RPMI7951 (cell line): ENCODE results near the gene STXBP5. TPM values are rescaled to one million over a fixed set of nuclear protein-coding genes. Genes with fewer than 3 reads are reported as not detected.
"Not testable (repeated sequence)": the region's sequence is repeated elsewhere in the genome, so short reads cannot be mapped to it uniquely, and the experiment has no call there.

Experiments used
- DNase-seq: peaks from one replicate; pipeline ENCODE4 v3.0.0-alpha.2; 2012; ENCODE audit warnings: low read depth
- total RNA-seq: library from RNA; depleted of rRNA; stranded (reverse); fragments of >200 nt; shearing (Covaris generic); gene quantifications from 2 replicates; pipeline ENCODE4 v1.2.3, GENCODE V29; 2014

The STXBP5 gene
- total RNA-seq, 1 experiment from 2014 or later: 27.6 TPM

- DNase-seq: no peak
These were observed 41.5 kb downstream of the STXBP5 start for GRCh38 chr6:147245693-147246092.

GRCh38 chr6:147246853-147247635 is 42.8 kb downstream of the STXBP5 start:
- DNase-seq: no peak

- DNase-seq: no peak
These were observed 44.6 kb downstream of the STXBP5 start for GRCh38 chr6:147248859-147249258.

- DNase-seq: no peak
These were observed 46.9 kb downstream of the STXBP5 start for GRCh38 chr6:147251072-147251471.

GRCh38 chr6:147254929-147255473 is 50.8 kb downstream of the STXBP5 start:
- not testable (repeated sequence) for DNase-seq

GRCh38 chr6:147255948-147256674 is 51.9 kb downstream of the STXBP5 start:
- no peak for DNase-seq

DNA sequence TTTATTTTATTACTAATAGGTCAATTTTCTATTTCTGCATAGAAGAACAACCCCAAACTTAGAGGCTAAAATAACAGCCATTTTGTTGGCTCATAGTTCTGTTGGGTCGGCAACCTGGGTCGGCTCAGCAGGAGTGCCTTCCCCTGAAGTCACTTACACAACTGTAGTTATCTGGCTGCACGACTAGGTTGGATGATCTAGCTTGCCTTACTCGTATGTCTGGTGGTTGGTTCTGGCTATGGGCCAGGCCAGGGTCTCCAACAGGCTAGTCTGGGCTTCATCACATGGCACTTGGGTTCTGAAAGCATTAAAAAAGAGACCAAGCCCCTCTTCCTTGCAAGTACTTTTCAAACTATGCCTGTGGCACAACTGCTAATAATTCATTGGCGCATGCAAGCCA is 53.5 kb downstream of the STXBP5 start:
- no peak for DNase-seq

- DNase-seq: no peak
These were observed 55.9 kb downstream of the STXBP5 start for GRCh38 chr6:147260091-147260490.

GRCh38 chr6:147262946-147263345 is 58.7 kb downstream of the STXBP5 start:
- DNase-seq: no peak

DNA sequence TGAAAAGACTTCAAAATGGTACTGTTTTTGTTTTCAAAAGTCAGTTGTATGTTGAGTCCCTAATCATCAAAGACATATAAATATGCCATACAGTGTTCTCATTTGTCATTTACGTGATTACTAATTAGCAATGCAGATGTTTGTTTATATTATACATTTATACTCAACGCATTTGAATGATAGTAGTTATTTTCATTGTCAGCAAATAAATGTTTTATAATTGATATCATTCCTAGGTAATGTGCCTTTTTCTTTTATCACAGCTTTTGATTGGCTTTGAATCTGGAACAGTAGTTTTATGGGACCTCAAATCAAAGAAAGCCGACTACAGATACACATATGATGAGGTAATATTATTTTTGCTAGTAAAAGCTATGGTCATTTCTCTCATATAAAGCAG is 62.6 kb downstream of the STXBP5 start:
- DNase-seq: no peak

- DNase-seq: no peak
These were observed 63.4 kb downstream of the STXBP5 start for GRCh38 chr6:147267658-147268057.

GRCh38 chr6:147268254-147268653 is 64.0 kb downstream of the STXBP5 start:
- DNase-seq: no peak

DNA sequence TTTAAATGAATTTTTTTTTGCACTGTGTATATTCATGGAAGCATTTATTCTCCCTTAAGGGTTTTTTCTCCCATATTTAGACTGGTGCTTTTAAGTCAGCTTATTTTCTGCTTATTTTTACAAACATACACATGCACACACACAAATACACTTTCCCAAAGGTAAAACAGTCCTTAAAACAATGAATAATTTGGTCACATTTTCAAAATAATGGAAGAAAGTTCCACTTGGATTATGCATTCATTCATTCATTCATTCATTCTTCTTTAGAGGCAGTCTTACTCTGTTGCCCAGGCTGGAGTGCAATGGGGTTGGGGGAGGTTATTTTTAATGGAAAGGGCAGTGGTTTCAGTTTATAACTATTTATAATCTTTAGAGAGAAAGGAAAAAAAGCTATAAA is 69.8 kb downstream of the STXBP5 start:
- DNase-seq: no peak

DNA sequence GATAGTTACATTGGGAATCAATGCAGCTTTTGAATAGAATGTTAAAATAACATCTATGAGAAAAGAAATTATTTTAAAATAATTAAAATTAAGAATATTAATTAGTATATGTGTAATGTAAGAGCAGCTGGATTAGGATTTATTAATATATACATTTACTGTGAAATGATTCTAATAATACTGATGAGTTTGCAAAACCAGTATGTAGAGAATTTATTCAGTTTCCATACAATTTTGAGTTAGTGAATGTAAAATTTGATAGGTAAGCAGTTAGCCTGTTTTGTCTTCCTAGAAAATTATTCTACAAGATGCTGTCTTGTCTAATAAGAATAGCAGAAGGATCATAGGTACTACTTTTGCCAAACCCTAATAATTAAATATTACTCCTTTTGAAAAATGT is 70.6 kb downstream of the STXBP5 start:
- no peak for DNase-seq

DNA sequence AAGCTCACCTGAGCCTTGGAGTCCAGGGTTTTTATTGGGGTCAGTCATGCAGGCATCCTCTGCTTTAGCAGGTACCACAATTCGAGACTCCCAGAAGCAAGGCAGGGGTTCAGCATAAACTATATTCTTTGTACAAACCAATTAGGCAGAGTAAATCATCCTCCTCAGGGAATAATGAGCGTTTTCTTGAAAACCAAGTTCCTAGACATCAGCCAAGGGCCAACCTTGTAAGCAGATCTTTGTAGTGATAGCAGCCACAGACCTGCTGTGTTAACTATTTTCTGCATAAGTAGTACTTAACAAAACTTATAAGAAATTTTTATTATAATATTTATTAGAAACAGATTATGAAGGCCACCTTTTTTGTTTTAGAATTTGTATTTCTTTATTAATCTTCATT is 74.7 kb downstream of the STXBP5 start:
- DNase-seq: no peak

DNA sequence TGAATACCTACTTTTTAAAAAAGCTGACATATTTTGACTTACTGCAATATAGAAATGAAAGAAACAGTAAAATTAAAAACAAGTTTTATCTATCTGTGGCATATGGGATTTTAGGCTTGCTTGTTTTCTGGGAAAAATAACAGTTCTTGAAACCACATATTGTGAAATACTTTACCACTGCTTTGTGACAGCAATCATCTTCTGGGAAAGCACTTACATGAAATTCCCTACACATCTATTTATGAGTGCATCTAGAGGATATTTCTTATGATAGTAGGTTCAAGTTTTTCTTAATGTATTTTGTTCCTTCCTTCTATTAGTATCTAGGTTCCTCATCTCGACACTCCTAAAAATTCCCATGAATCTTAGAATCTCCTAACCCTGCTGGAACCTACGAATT is 75.2 kb downstream of the STXBP5 start:
- DNase-seq: no peak

DNA sequence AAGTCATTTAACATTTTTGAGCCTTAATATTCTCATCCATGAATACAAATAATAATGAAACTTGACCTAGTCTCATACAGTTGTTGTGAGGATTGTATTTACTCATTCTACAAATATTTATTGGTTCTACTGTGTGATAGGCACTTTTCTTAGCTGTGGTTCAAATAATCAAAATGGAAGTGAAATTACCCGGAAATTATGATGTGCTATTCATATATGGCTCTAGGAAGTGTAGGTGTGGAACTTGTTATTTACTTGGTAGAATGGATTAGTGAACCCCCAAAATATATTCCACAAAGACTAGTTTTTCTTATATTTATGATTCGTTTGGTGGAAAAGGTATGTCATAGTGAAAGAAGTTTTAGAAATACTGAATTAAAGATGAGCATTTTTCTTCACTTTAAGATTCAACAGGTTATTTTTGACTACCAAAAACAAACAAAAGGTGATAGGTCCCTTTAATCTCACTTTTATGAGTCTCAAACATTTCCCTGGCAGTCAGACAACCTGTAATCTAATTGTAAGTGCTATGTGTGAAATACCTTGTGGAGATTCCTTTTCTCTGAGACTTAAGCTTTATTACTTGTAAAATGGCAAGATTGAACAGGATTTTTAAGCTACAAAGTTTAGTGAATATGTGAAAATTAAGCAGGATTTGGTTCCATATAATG is 77.8 kb downstream of the STXBP5 start:
- no peak for DNase-seq

DNA sequence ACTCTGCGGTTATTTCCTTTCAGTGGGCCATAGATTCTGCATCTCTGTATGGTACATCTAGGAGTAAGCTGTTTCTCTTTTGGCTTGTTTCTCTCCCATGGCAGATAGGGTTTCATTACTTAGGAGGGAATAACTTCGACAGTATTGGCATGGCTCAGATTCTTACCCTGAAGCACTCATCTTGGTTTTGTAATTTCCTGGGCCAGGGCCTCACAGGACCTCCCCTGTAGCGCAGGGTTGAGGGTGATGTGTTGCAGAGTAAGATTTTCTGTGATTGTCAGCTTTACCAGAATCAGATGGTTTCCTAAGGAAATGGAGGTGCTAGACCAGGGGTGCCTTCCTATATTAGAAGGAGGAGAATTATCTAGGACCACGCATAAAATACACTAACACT is 78.3 kb downstream of the STXBP5 start:
- no peak for DNase-seq

- DNase-seq: no peak
These were observed 79.2 kb downstream of the STXBP5 start for GRCh38 chr6:147283460-147283859.

- peak; percentile 53 for DNase-seq
These were observed 81.1 kb downstream of the STXBP5 start for GRCh38 chr6:147285087-147285855.

DNA sequence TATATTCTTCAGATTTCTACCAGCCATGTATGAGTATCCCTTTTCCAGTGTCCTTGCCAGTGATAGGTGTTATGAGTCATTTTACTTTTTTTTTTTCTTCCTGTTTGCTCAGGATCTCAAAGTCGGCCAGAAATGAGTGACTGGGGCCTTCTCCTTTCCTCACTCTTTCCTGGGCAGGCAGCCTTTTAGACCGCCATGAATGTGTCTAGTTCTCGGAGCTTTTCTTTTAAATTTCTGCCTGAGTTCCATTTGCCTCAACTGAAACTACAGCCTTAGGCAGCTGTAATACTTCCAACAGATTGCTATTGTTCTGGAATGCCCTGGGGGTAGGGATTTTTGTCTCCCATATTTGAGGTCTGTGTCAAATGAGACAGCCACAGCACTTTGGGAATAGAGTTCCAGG is 83.7 kb downstream of the STXBP5 start:
- peak; percentile 85 for DNase-seq

DNA sequence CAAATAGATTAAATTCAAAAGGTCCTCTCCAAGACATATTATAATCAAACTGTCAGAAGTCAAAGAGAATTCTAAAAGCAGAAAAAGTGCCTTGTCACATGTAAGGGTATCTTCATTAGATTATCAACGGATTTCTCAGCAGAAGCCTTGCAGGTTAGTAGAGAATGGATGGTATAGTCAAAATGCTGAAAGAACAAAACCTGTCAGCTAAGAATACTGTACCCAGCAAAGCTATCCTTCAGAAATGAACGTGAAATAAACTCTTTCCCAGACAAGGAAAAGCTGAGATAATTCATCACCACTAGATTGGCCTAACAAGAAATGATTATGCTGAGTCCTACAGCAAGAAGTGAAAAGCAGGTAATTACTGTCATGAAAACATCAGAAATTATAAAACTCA is 92.9 kb downstream of the STXBP5 start:
- DNase-seq: no peak
